ENCODE data around the gene RNF224. TPM values are rescaled to one million over a fixed set of nuclear protein-coding genes. Genes with fewer than 3 reads are reported as not detected.
A peak's percentile ranks its signal among the peaks of the same experiment; 100 is the strongest.

RNF224 gene
- total and polyA plus RNA-seq, 2 of the 13 experiments (the other 11 are each of a cell fraction or from before 2014, with no cell fraction given), result 0.09 TPM; not detected in 1

GRCh38 chr9:137243626-137244485 is 16.6 kb downstream of the RNF224 start (continued):
- TF ChIP-seq, protein P1, sequence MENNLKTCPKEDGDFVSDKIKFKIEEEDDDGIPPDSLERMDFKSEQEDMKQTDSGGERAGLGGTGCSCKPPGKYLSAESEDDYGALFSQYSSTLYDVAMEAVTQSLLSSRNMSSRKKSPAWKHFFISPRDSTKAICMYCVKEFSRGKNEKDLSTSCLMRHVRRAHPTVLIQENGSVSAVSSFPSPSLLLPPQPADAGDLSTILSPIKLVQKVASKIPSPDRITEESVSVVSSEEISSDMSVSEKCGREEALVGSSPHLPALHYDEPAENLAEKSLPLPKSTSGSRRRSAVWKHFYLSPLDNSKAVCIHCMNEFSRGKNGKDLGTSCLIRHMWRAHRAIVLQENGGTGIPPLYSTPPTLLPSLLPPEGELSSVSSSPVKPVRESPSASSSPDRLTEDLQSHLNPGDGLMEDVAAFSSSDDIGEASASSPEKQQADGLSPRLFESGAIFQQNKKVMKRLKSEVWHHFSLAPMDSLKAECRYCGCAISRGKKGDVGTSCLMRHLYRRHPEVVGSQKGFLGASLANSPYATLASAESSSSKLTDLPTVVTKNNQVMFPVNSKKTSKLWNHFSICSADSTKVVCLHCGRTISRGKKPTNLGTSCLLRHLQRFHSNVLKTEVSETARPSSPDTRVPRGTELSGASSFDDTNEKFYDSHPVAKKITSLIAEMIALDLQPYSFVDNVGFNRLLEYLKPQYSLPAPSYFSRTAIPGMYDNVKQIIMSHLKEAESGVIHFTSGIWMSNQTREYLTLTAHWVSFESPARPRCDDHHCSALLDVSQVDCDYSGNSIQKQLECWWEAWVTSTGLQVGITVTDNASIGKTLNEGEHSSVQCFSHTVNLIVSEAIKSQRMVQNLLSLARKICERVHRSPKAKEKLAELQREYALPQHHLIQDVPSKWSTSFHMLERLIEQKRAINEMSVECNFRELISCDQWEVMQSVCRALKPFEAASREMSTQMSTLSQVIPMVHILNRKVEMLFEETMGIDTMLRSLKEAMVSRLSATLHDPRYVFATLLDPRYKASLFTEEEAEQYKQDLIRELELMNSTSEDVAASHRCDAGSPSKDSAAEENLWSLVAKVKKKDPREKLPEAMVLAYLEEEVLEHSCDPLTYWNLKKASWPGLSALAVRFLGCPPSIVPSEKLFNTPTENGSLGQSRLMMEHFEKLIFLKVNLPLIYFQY (CRISPR knock-in tag; IDR thresholded peaks at IDR 0.05; ENCODE audit: borderline replicate concordance), result no peak
- TF ChIP-seq PAF1 (CRISPR knock-in tag; IDR thresholded peaks at IDR 0.05) (peak; percentile 88; the same call in 1 of the 2 replicates), SMAD3 (CRISPR knock-in tag; IDR thresholded peaks at IDR 0.05) (no peak), CSRNP1 (CRISPR knock-in tag; IDR thresholded peaks at IDR 0.05) (no peak), CEBPG (CRISPR knock-in tag; IDR thresholded peaks at IDR 0.05) (no peak), PAWR (CRISPR knock-in tag; IDR thresholded peaks at IDR 0.05; ENCODE audit: borderline replicate concordance) (no peak), ZNF326 (CRISPR knock-in tag; IDR thresholded peaks at IDR 0.05; ENCODE audit: borderline replicate concordance) (no peak), TCF7L2 (IDR thresholded peaks at IDR 0.05; ENCODE audit: low read depth, low read length) (no peak), ZNF253 (CRISPR knock-in tag; IDR thresholded peaks at IDR 0.05; ENCODE audit: borderline replicate concordance) (no peak), ZBTB46 (CRISPR knock-in tag; IDR thresholded peaks at IDR 0.05; ENCODE audit: borderline replicate concordance) (no peak), HOXA3 (CRISPR knock-in tag; IDR thresholded peaks at IDR 0.05) (0 out of 2 replicates have a peak, but pooled peaks have one; percentile 8), NFYC (CRISPR knock-in tag; IDR thresholded peaks at IDR 0.05) (no peak), ISL2 (CRISPR knock-in tag; IDR thresholded peaks at IDR 0.05) (no peak), FOXK1 (CRISPR knock-in tag; IDR thresholded peaks at IDR 0.05; ENCODE audit: borderline replicate concordance, low read depth) (no peak), ZNF567 (CRISPR knock-in tag; IDR thresholded peaks at IDR 0.05; ENCODE audit: borderline replicate concordance) (no peak), SETDB1 (CRISPR knock-in tag; IDR thresholded peaks at IDR 0.05; ENCODE audit: borderline replicate concordance) (no peak), RNF2 (conservative IDR thresholded peaks at IDR 0.05; ENCODE audit: low read depth) (no peak)
- TF ChIP-seq, protein P2, sequence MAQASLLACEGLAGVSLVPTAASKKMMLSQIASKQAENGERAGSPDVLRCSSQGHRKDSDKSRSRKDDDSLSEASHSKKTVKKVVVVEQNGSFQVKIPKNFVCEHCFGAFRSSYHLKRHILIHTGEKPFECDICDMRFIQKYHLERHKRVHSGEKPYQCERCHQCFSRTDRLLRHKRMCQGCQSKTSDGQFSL (CRISPR knock-in tag; IDR thresholded peaks at IDR 0.05), result 0 out of 2 replicates have a peak, but pooled peaks have one; percentile 20
- TF ChIP-seq, protein P3, sequence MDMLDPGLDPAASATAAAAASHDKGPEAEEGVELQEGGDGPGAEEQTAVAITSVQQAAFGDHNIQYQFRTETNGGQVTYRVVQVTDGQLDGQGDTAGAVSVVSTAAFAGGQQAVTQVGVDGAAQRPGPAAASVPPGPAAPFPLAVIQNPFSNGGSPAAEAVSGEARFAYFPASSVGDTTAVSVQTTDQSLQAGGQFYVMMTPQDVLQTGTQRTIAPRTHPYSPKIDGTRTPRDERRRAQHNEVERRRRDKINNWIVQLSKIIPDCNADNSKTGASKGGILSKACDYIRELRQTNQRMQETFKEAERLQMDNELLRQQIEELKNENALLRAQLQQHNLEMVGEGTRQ (IDR thresholded peaks at IDR 0.05; ENCODE audit: low read depth, low read length), result no peak
- TF ChIP-seq, protein P3 (CRISPR knock-in tag; IDR thresholded peaks at IDR 0.05; ENCODE audit: borderline replicate concordance), result no peak
